Epithelial cell of proximal tubule (primary cell): ENCODE results near the gene CFAP46. TPM values are rescaled to one million over a fixed set of nuclear protein-coding genes. Genes with fewer than 3 reads are reported as not detected.
"Not testable (repeated sequence)": the region's sequence is repeated elsewhere in the genome, so short reads cannot be mapped to it uniquely, and the experiment has no call there.

Experiments used
- DNase-seq: peaks from one replicate; pipeline ENCODE4 v3.0.0-alpha.2; 2011; ENCODE audit warnings: low read depth
- H3K4me3 ChIP-seq: 2 replicates; pipeline ENCODE4 v1.5.1; 2011; ENCODE audit warnings: low read depth, mild to moderate bottlenecking, low read length
- total RNA-seq: library from RNA; depleted of rRNA; stranded (reverse); fragments of >200 nt; gene quantifications from 2 replicates; pipeline ENCODE4 v1.2.3, GENCODE V29; 2015
- TF ChIP-seq, protein P1 (sequence below): conservative IDR thresholded peaks from 2 replicates; pipeline ENCODE4 v1.5.1; 2012; ENCODE audit warnings: low read depth, mild to moderate bottlenecking, low read length

Gene CFAP46
- total RNA-seq, 1 donor from 2014 or later: 2.2 TPM

DNA sequence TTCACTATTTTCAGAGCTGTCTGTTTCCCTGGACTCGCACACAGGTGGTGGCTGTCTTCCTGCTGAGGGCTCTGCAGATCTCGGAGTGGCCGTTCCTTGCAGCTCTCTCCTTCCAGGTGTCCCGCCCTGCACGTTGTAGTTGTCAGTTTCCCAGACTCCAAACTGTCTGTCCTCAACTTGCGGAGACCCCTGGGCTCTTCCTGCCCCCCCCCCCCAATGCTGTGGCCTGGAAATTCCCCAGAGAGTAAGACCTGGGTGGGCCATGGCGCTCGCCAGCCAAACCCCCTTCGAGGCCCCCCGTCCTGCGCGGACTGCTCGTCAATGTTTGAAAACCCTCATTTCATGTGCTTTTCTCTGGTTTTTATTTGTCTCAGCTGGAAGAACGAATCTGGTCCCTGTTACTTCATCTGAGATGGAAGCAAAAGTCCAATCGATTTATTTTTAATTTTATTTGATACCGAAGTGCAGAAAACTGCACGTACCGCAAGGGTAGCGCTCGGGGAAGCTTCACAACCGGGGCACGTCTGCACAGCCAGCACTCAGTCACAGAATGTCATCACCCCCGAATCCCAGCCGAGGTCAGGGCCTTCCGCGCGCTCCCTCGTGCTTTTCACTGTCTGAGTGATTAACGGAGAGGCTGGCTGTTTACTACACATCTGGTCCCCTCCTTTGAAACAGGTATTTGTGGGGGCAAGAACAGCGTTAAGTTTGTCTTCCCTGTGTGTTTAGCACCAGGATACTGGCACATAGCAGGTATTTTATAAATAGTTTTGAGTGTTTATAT, 110.0 kb downstream of the CFAP46 start:
- H3K4me3 ChIP-seq: no peak overlapping the region
- no peak for DNase-seq

DNA sequence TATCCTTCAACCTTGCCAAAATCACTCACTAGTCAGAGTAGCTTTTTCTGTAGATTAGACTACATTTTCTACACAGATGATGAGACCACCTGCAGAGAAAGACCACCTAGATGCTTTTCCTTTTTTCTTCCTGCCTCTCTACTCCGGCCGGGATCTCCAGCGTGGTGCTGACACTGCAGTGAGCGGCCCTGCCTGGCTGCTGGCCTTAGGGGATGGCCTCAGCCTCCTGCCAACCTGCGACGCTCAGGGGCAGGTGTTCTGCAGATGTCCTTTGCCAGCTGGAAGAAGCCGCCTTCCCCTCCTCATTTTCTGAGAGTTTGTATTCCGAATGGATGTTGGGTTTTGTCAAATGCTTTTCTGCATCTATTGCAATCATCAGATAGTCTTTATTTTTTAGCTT, 113.0 kb downstream of the CFAP46 start:
- TF ChIP-seq, protein P1, sequence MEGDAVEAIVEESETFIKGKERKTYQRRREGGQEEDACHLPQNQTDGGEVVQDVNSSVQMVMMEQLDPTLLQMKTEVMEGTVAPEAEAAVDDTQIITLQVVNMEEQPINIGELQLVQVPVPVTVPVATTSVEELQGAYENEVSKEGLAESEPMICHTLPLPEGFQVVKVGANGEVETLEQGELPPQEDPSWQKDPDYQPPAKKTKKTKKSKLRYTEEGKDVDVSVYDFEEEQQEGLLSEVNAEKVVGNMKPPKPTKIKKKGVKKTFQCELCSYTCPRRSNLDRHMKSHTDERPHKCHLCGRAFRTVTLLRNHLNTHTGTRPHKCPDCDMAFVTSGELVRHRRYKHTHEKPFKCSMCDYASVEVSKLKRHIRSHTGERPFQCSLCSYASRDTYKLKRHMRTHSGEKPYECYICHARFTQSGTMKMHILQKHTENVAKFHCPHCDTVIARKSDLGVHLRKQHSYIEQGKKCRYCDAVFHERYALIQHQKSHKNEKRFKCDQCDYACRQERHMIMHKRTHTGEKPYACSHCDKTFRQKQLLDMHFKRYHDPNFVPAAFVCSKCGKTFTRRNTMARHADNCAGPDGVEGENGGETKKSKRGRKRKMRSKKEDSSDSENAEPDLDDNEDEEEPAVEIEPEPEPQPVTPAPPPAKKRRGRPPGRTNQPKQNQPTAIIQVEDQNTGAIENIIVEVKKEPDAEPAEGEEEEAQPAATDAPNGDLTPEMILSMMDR: no peak
- DNase-seq: no peak
- H3K4me3 ChIP-seq: no peak overlapping the region

More for the DNA sequence above, 110.0 kb downstream of the CFAP46 start:
- TF ChIP-seq, protein P1: no peak

DNA sequence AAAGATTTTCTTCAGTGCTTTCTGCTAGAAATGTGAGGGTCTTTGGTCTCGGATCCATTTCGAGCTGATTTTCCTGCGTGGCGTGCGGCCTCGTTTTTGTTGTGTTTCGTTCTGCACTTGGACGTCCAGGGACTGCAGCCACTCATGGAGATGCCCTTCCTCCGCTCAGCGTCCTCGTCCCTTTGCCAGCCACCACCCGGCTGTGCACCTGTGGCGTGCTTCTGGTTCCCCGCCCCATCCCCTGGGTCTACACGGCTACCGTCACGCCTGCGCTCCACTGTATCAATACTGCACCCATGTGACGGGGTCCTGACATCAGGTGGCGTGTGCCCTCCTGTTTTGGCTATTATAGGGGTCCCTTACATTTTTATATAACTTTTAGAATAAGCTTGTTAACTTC, 113.7 kb downstream of the CFAP46 start:
- no peak for DNase-seq
- no peak overlapping the region for H3K4me3 ChIP-seq
- TF ChIP-seq, protein P1: no peak

DNA sequence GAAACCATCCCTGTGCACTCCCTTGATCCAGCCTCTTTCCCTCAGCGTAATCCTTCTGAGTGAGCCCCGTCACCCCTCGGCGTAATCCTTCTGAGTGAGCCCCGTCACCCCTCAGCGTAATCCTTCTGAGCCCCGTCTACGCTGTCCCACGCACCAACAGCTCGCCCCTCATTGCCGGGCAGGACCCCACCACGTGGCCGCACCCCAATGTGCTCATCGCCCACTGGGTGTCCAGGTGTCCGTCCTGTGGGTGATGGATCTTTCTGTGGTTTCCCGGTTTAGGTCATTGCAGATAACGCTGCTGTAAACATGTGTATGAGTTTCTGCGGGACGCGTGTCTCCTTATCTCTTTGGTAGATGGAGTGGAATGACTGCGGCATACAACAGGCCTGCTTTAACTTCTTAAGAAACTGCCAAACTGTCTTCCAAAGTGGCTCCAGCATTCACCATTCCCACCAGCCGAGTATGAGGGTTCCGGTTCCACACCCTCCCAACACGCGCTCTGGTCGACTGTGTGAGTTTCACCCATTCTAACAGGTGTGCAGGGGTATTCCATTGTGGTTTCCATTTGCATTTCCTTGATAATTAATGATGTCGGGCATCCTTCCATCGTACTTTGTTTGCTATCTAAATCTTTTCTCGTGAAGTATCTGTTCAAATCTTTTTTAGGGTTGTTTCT, 114.4 kb downstream of the CFAP46 start:
- no peak for DNase-seq
- no peak overlapping the region for H3K4me3 ChIP-seq
- TF ChIP-seq, protein P1: no peak

DNA sequence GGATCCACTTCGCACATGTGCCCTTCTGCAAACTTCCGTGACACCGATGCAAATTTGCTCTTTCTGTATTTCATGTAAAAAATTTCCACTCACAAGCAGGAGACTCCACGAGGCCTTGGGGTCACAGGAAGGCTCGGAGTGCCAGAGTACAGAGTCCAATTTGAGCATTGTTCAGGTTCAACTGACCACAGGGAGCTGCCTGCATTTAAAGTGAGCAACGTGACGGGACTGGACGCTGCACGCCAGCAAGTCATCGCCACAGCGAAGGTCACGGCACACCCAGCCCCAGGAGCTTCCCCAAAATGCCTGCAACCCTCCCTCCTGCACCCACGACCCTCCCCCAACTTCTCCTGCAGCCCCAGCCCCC, 115.0 kb downstream of the CFAP46 start:
- TF ChIP-seq, protein P1: no peak
- no peak for DNase-seq
- no peak overlapping the region for H3K4me3 ChIP-seq

DNA sequence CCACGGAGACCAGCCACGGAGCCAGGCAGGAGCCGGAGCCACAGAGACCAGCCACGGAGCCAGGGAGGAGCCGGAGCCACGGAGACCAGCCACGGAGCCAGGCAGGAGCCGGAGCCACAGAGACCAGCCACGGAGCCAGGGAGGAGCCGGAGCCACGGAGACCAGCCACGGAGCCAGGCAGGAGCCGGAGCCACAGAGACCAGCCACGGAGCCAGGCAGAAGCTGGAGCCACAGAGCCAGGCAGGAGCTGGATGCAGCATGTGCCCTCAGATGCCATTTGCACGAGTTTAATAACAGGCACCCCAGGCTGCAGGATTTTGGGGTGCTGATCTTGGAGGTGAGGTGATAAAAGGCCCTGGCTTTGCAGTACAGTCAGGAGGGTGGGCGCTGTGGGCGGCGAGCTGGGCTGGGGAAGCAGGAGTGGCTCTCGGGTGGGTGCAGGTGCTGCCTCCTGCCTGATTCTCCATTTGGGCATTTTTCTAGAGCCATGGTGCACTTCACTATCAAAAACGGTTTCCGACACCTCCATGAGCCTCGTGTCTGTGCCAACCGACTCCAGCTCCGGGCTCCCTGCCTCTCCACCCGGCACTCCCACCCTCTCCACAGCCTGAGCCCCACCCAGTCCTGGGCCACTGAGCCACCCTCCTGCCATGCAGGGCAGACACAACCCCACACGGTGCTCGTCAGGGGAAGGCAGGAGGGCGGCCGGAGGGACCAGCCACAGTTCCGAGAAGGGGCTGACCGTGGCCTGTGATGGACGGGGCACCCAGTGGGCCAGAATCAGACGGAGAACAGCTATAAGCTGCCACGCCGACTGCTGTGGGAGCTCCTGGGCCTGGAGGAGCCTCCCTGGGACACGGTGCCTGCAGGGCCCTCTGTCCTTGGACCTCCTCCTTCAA, 115.6 kb downstream of the CFAP46 start:
- H3K4me3 ChIP-seq: no peak overlapping the region
- TF ChIP-seq, protein P1: no peak
- DNase-seq: no peak

DNA sequence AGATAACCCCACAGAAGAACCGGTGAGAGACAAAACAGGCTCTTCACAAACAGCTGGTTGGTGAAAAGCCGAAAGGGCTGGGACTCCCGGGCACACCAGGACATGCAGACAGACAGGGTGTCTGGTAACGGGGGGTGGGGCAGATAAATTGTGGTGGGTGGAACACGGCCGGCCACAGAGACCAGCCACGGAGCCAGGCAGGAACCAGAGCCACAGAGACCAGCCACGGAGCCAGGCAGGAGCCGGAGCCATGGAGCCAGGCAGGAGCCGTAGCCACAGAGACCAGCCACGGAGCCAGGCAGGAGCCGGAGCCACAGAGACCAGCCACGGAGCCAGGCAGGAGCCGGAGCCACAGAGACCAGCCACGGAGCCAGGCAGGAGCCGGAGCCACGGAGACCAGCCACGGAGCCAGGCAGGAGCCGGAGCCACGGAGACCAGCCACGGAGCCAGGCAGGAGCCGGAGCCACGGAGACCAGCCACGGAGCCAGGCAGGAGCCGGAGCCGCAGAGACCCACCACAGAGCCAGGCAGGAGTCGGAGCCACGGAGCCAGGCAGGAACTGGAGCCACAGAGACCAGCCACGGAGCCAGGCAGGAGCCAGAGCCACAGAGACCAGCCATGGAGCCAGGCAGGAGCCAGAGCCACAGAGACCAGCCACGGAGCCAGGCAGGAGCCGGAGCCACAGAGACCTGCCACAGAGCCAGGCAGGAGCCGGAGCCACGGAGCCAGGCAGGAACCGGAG, 116.4 kb downstream of the CFAP46 start:
- not testable (repeated sequence) for DNase-seq, H3K4me3 ChIP-seq
